HG02642 (cell line): Measurements from ENCODE around the gene ABHD6.
"Not testable (repeated sequence)": the region's sequence is repeated elsewhere in the genome, so short reads cannot be mapped to it uniquely, and the experiment has no call there.

Experiments
- ATAC-seq: cut with Tn5 transposase; IDR thresholded peaks from one replicate; pipeline ENCODE4 v1.9.1; 2021; ENCODE audit warnings: mild to moderate bottlenecking; ENCODE audit not compliant: unreplicated experiment, poor library complexity

The ABHD6 gene

GRCh38 chr3:58207954-58208353, 29.6 kb upstream of the ABHD6 start:
- ATAC-seq, result no peak

GRCh38 chr3:58209933-58210332, 27.7 kb upstream of the ABHD6 start:
- no peak for ATAC-seq

- no peak for ATAC-seq
These were observed 26.7 kb upstream of the ABHD6 start, which contains the start of gene DNASE1L3 for GRCh38 chr3:58210761-58211460. TSS of gene DNASE1L3 (minus strand) at chr3:58210972. CDS start at chr3:58210906, 66 bp downstream.

- peak; percentile 82 for ATAC-seq
These were observed 22.9 kb upstream of the ABHD6 start for GRCh38 chr3:58214484-58215316.

- peak; percentile 9 for ATAC-seq
These were observed 22.1 kb upstream of the ABHD6 start for GRCh38 chr3:58215317-58216025.

GRCh38 chr3:58216496-58217195, 20.9 kb upstream of the ABHD6 start:
- ATAC-seq, result no peak

GRCh38 chr3:58217209-58217811, 20.3 kb upstream of the ABHD6 start:
- peak; percentile 40 for ATAC-seq

- no peak for ATAC-seq
These were observed 18.7 kb upstream of the ABHD6 start for GRCh38 chr3:58218904-58219303.

- ATAC-seq, result no peak
These were observed 15.3 kb upstream of the ABHD6 start for GRCh38 chr3:58222161-58222724.

GRCh38 chr3:58223855-58224254, 13.7 kb upstream of the ABHD6 start:
- ATAC-seq, result no peak

- not testable (repeated sequence) for ATAC-seq
These were observed 9.7 kb upstream of the ABHD6 start for GRCh38 chr3:58227933-58228332.

GRCh38 chr3:58230876-58231552, 6.6 kb upstream of the ABHD6 start:
- ATAC-seq, result no peak

GRCh38 chr3:58231666-58232065, 5.9 kb upstream of the ABHD6 start:
- ATAC-seq, result no peak

- ATAC-seq, result no peak
These were observed 3.1 kb upstream of the ABHD6 start for GRCh38 chr3:58234516-58234931.

GRCh38 chr3:58235970-58236369, 1.6 kb upstream of the ABHD6 start:
- ATAC-seq, result no peak

- no peak for ATAC-seq
These were observed 910 bp upstream of the ABHD6 start for GRCh38 chr3:58236527-58237237.

GRCh38 chr3:58237941-58238681, 519 bp downstream of the ABHD6 start:
- ATAC-seq, result peak; percentile 43

GRCh38 chr3:58238830-58239229, 1.2 kb downstream of the ABHD6 start:
- ATAC-seq, result no peak
